ENCODE results near the gene PNPLA3.

The PNPLA3 gene

GRCh38 chr22:43974028-43974545, 50.5 kb downstream of the PNPLA3 start:
- POLR2A ChIA-PET = no interaction called here
- CTCF ChIA-PET = no interaction called here
- no peak for DNase-seq (ENCODE audit: extremely low spot score)
- TF ChIP-seq FOXM1 (IDR thresholded peaks at IDR 0.05; ENCODE audit: borderline replicate concordance) (no peak), ELF4 (IDR thresholded peaks at IDR 0.05) (no peak), LEF1 (IDR thresholded peaks at IDR 0.05; ENCODE audit: borderline replicate concordance) (no peak), ZNF384 (IDR thresholded peaks at IDR 0.05) (no peak), SP1 (IDR thresholded peaks at IDR 0.05) (no peak), BHLHE40 (IDR thresholded peaks at IDR 0.05; ENCODE audit: borderline replicate concordance) (no peak)

- ChIA-PET POLR2A (no interaction called here), CTCF (interaction anchor here (0.6 kb wide), 1 partner anchor 73 kb away, joined by 3 read pairs; no protein-coding TSS in a partner anchor)
- DNase-seq (ENCODE audit: extremely low spot score) = no peak
These were observed 51.4 kb downstream of the PNPLA3 start for GRCh38 chr22:43975041-43975440.

GRCh38 chr22:43976861-43977795, 53.5 kb downstream of the PNPLA3 start:
- TF ChIP-seq SUZ12 (IDR thresholded peaks at IDR 0.05) (no peak), ARNT (IDR thresholded peaks at IDR 0.05) (no peak), TARDBP (IDR thresholded peaks at IDR 0.05) (no peak), ZNF384 (IDR thresholded peaks at IDR 0.05) (no peak), SP1 (IDR thresholded peaks at IDR 0.05) (no peak), NFRKB (IDR thresholded peaks at IDR 0.05) (no peak), CTBP1 (IDR thresholded peaks at IDR 0.05; ENCODE audit: borderline replicate concordance) (no peak), ELF4 (IDR thresholded peaks at IDR 0.05) (no peak), L3MBTL2 (conservative IDR thresholded peaks at IDR 0.05) (no peak)
- POLR2A ChIA-PET = no interaction called here
- CTCF ChIA-PET = interaction anchor here (0.7 kb wide), 1 partner anchor 648 kb away, joined by 4 read pairs; no protein-coding TSS in a partner anchor

More at GRCh38 chr22:43975041-43975440, 51.4 kb downstream of the PNPLA3 start:
- TF ChIP-seq CTBP1 (IDR thresholded peaks at IDR 0.05; ENCODE audit: borderline replicate concordance) (no peak), PKNOX1 (IDR thresholded peaks at IDR 0.05) (no peak), LEF1 (IDR thresholded peaks at IDR 0.05; ENCODE audit: borderline replicate concordance) (no peak), NFRKB (IDR thresholded peaks at IDR 0.05) (no peak), HDGF (IDR thresholded peaks at IDR 0.05; ENCODE audit: borderline replicate concordance) (no peak), L3MBTL2 (conservative IDR thresholded peaks at IDR 0.05) (no peak), FOXA1 (IDR thresholded peaks at IDR 0.05) (no peak), SUZ12 (IDR thresholded peaks at IDR 0.05) (no peak), TARDBP (IDR thresholded peaks at IDR 0.05) (no peak), FOXM1 (IDR thresholded peaks at IDR 0.05; ENCODE audit: borderline replicate concordance) (no peak), ELF4 (IDR thresholded peaks at IDR 0.05) (no peak), ARNT (IDR thresholded peaks at IDR 0.05) (no peak), ZNF384 (IDR thresholded peaks at IDR 0.05) (no peak), SP1 (IDR thresholded peaks at IDR 0.05) (no peak), BHLHE40 (IDR thresholded peaks at IDR 0.05; ENCODE audit: borderline replicate concordance) (no peak), FOXK2 (IDR thresholded peaks at IDR 0.05) (no peak)

GRCh38 chr22:43978558-43978957, 55.0 kb downstream of the PNPLA3 start:
- CTCF ChIA-PET = no interaction called here
- DNase-seq (ENCODE audit: extremely low spot score) = no peak
- POLR2A ChIA-PET = no interaction called here
- no peak for TF ChIP-seq SUZ12 (IDR thresholded peaks at IDR 0.05)
- TF ChIP-seq LEF1 (IDR thresholded peaks at IDR 0.05; ENCODE audit: borderline replicate concordance) = no peak
- no peak for TF ChIP-seq ARNT (IDR thresholded peaks at IDR 0.05)
- no peak for TF ChIP-seq CTBP1 (IDR thresholded peaks at IDR 0.05; ENCODE audit: borderline replicate concordance)

More at GRCh38 chr22:43976861-43977795, 53.5 kb downstream of the PNPLA3 start:
- no peak for DNase-seq (ENCODE audit: extremely low spot score)

- no peak for DNase-seq (ENCODE audit: extremely low spot score)
- ChIA-PET POLR2A (no interaction called here), CTCF (no interaction called here)
- TF ChIP-seq BHLHE40 (IDR thresholded peaks at IDR 0.05; ENCODE audit: borderline replicate concordance) = no peak
- no peak for TF ChIP-seq CTBP1 (IDR thresholded peaks at IDR 0.05; ENCODE audit: borderline replicate concordance)
- TF ChIP-seq FOXK2 (IDR thresholded peaks at IDR 0.05) = no peak
- TF ChIP-seq HDGF (IDR thresholded peaks at IDR 0.05; ENCODE audit: borderline replicate concordance) = no peak
- no peak for TF ChIP-seq FOXA1 (IDR thresholded peaks at IDR 0.05)
- TF ChIP-seq SUZ12 (IDR thresholded peaks at IDR 0.05) = no peak
- no peak for TF ChIP-seq TARDBP (IDR thresholded peaks at IDR 0.05)
- no peak for TF ChIP-seq ELF4 (IDR thresholded peaks at IDR 0.05)
- TF ChIP-seq NFRKB (IDR thresholded peaks at IDR 0.05) = no peak
- no peak for TF ChIP-seq PKNOX1 (IDR thresholded peaks at IDR 0.05)
- TF ChIP-seq FOXM1 (IDR thresholded peaks at IDR 0.05; ENCODE audit: borderline replicate concordance) = no peak
- TF ChIP-seq L3MBTL2 (conservative IDR thresholded peaks at IDR 0.05) = no peak
These were observed 57.0 kb downstream of the PNPLA3 start for GRCh38 chr22:43980579-43980978.

GRCh38 chr22:43980996-43981395, 57.4 kb downstream of the PNPLA3 start:
- POLR2A ChIA-PET = no interaction called here
- CTCF ChIA-PET = no interaction called here
- no peak for DNase-seq (ENCODE audit: extremely low spot score)
- no peak for TF ChIP-seq ELF4 (IDR thresholded peaks at IDR 0.05)
- TF ChIP-seq SUZ12 (IDR thresholded peaks at IDR 0.05) = no peak

GRCh38 chr22:43983808-43984207, 60.2 kb downstream of the PNPLA3 start:
- TF ChIP-seq BHLHE40 (IDR thresholded peaks at IDR 0.05; ENCODE audit: borderline replicate concordance) = no peak
- TF ChIP-seq L3MBTL2 (conservative IDR thresholded peaks at IDR 0.05) = no peak
- no peak for TF ChIP-seq CTBP1 (IDR thresholded peaks at IDR 0.05; ENCODE audit: borderline replicate concordance)
- no peak for TF ChIP-seq SP1 (IDR thresholded peaks at IDR 0.05)
- TF ChIP-seq FOXM1 (IDR thresholded peaks at IDR 0.05; ENCODE audit: borderline replicate concordance) = no peak
- no peak for TF ChIP-seq ELF4 (IDR thresholded peaks at IDR 0.05)
- no peak for TF ChIP-seq TARDBP (IDR thresholded peaks at IDR 0.05)
- no peak for TF ChIP-seq PKNOX1 (IDR thresholded peaks at IDR 0.05)
- TF ChIP-seq ARNT (IDR thresholded peaks at IDR 0.05) = no peak
- no peak for TF ChIP-seq ZNF384 (IDR thresholded peaks at IDR 0.05)
- TF ChIP-seq NFRKB (IDR thresholded peaks at IDR 0.05) = no peak
- TF ChIP-seq SUZ12 (IDR thresholded peaks at IDR 0.05) = no peak
- no peak for TF ChIP-seq HDGF (IDR thresholded peaks at IDR 0.05; ENCODE audit: borderline replicate concordance)
- TF ChIP-seq FOXK2 (IDR thresholded peaks at IDR 0.05) = no peak
- no peak for TF ChIP-seq LEF1 (IDR thresholded peaks at IDR 0.05; ENCODE audit: borderline replicate concordance)
- POLR2A ChIA-PET = no interaction called here
- no peak for DNase-seq (ENCODE audit: extremely low spot score)
- CTCF ChIA-PET = interaction anchor here (1.3 kb wide), 1 partner anchor 9 kb away, joined by 6 read pairs; no protein-coding TSS in a partner anchor
